UCSD-AML1 (cell line): ENCODE data around the gene GNG7.
"Not testable (repeated sequence)": the region's sequence is repeated elsewhere in the genome, so short reads cannot be mapped to it uniquely, and the experiment has no call there.

Source experiments
- DNase-seq: peaks from one replicate; lab custom pipeline; 2025; ENCODE audit not compliant: unreplicated experiment; lab: John Stamatoyannopoulos, UW

GNG7 gene

DNA sequence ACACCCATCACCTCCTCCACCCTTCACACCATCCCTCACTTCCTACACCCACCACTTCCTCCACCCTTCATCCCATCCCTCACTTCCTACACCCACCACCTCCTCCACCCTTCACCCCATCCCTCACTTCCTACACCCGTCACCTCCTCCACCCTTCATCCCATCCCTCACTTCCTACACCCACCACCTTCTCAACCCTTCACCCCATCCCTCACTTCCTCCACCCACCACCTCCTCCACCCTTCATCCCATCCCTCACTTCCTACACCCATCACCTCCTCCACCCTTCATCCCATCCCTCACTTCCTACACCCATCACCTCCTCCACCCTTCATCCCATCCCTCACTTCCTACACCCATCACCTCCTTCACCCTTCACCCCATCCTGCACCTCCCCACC lies 11.6 kb upstream of the GNG7 start:
- DNase-seq, result not testable (repeated sequence)

DNA sequence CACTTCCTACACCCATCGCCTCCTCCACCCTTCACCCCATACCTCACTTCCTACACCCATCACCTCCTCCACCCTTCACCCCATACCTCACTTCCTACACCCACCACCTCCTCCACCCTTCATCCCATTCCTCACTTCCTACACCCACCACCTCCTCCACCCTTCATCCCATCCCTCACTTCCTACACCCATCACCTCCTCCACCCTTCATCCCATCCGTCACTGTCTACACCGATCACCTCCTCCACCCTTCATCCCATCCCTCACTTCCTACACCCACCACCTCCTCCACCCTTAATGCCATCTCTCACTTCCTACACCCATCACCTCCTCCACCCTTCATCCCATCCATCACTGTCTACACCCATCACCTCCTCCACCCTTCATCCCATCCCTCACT lies 10.7 kb upstream of the GNG7 start:
- DNase-seq, result not testable (repeated sequence)

DNA sequence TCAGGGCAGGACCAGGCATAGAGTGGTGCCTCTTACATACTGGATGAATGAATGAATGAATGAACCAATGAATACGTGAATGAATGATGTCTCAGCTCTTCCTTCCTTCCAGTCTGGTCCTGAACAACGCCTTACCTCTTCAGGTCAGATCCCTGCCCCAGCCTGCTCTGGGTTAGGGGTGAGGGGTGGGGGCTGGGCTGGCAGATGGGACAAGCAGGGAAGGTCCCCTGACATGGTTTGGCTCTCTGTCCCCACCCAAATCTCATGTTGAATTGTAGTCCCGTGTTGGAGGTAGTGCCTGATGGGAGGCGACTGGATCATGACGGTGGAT lies 9.3 kb upstream of the GNG7 start:
- DNase-seq, result no peak

DNA sequence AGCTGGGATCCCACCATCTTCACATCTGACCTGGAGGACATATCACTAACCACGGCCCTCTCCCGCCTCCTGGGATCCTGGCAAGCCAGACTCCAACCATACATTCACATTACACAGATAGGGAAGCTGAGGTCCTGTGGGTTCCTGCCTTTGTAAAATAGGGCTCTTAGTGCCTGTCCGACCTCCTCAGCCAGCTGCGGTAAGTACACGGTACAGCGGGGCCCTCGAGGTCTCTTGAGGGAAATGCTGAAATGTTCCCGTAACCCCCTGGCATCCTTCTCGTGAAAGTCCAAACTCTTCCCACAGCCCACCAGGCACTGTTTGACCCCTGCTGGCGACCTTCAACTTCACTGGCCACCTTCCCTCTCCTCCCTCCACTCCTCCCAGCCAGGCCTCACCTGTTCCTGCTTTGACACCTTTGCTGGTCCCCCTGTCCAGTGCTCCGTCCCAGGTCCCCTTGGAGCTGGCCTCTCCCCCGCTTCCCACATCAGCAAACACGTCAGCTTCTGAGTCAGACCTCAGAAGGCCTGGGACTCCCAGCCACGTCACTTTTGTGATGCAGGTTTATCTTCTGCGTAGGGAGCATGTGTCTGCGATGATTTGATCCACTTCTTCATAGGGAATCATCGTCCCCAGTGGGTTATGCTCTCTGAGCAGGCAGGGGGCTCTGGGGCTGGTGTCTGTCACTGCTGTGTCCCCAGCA lies 8.8 kb upstream of the GNG7 start:
- DNase-seq, result no peak

DNA sequence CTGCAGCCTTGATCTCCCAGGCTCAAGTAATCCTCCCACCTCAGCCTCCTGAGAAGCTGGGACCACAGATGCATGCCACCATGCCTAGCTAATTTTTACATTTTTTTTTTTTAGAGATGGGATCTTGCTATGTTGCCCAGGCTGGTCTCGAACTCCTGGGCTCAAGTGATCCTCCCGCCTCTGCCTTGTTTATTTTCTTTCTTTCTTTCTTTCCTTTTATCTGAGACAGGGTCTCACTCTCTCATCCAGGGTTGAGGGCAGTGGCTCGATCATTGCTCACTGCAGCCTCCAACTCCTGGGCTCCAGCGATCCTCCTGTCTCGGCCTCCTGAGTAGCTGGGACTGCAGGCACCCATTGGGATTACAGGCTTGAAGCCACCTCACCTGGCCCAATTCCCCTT lies 3.8 kb upstream of the GNG7 start:
- DNase-seq, result no peak

DNA sequence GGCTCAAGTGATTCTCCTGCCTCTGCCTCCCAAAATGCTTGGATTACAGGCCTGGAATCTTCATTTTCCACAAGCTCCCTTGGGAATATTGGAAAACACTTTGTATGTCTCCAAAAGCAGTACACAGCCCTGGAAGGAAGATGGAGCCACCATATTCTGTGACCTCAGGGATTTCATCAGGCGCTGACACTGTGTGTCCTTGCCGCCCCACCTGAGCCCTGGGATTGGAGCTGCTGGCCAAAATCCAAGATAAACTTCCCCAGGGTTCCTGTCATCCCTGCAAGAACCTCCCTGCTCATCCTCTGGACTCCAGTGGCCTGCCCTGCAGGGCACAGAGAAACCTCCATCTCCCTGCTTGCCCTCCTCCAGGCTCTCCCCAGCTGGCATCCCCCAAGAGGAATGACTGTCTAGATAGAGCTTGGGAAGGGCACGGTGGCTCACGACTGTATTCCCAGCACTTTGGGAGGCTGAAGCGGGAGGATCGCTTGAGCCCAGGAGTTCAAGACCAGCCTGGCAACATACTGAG lies 1.3 kb upstream of the GNG7 start:
- no peak for DNase-seq

DNA sequence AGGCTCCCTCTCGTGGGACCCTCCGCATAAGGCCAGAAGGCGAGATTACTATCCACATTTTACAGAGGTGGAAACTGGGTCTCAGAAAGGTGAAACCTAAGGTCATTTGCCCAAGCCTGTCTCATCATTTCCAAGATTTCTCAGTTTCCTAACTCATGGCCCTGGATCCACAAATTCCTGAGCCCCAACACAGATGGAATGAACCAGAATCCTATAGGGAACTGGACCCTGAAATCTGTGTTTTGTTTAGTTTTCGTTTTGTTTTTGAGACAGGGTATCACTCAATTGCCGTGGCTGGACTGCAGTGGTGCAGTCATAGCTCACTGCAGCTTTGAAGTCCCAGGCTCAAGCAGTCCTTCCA lies 563 bp upstream of the GNG7 start:
- DNase-seq, result no peak

DNA sequence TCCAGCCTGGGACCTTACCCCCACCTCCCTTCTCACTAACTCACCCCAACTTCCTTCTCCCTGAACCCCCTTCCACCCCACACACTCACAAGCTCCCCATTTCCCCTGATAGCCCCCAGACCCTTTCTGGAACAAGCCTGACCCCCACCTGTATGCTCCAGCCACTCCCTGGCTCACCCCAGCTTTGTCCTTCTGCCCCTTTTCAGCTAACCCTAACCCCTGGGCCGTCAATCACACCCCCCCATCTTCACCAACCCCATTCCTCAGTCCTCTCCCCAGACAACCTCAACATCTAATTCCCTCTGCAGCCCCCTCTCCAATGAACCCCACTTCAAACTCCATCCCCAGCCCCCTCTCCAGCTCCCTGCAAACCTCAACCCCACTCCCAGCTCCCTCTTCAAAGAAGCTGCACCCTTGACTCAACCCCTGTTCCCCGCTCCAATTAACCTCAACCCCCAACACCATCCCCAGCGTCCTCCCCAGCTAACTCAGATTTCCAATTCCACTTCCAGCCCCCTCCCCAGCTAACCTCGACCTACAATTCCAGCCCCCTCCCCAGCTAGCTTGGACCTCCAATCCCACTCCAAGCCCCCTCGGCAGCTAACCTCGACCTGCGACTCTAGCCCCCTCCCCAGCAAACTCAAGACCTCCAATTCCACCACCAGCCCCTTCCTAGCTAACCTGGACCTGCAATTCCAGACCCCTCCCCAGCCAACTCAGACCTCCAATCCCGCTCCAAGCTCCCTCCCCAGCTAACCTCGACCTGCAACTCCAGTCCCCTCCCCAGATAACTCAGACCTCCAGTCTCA lies 929 bp downstream of the GNG7 start:
- no peak for DNase-seq

DNA sequence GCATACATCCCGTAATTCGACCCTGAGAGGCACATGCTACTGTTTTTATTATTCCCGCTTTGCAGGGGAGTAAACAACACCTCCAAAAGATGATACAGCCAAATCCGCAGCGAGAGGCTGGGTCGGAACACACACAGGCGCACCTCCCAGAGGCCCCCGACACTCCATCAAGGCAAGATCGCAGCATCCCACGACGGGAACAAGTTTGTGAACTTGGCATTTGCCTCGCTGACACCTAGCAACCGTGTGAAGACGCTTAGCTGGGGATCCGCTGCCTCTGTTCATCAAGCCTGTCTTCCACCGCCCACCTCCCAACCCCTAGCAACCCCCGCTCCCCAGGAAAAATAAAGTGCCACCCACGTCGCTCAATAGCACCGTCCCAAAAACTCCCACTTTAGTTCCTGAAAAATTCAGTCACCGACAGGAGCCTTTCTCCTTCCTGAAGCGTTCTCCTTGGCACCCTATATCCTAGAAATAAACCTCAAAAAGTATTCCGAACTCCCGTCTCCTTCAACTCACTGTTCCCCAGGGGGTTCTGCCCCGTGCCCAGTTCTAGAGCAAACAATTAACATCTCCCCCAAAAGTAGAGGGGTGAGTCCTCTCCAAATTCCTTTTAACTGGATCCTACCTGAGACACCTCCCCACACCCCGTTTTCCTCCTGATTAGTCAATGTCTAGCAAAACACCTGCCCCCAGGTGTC lies 1.7 kb downstream of the GNG7 start:
- no peak for DNase-seq

DNA sequence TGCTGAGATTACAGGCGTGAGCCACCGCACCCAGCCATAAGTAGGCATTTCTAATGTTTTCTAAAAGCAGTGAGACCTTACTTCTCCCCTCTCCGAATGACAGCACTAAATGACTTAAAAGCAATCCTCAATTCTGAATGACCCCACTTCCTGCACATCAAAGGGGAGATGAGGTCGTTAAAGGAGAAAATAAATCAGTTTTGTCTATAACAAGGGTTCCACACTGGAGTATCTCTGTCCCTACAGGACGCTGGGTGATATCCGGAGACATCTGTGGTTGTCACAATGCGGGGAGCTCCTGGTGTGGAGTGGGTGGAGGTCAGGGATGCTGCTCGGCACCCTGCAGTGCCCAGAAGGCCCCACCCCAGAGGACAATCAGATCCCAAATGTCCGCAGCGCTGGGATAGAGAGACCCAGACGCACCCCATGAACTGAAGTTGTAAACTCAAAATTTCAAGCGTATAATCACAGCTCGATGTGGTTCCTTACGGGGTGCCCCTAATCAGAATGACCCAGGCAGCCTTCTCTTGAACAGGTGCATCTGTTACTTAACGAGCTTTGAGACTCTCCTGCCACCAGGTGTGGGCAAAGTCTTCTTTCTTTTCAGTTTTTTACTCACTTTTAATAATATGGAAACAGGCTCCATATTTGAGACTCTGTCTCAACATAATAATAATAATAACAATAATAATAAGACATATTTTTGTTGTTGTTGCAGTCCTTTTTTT lies 2.9 kb downstream of the GNG7 start:
- DNase-seq, result no peak

DNA sequence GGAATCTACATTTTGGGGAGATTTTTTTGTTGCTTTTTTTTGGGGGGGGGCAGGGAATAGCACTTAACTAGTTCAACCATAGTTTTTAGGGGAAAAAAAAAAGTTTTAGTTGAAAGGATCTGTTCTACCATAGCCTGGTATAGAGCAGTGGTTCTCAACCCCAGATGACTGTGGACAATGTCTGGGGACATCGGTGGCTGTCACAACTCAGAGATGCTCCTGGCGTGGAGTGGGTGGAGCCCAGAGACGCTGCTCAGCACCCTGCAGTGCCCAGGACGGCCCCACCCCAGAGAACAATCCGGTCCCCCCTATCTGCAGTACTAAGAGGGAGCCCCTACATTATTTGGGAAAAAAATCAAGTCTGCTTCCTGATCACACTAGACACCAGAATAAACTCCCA lies 8.3 kb downstream of the GNG7 start:
- no peak for DNase-seq

DNA sequence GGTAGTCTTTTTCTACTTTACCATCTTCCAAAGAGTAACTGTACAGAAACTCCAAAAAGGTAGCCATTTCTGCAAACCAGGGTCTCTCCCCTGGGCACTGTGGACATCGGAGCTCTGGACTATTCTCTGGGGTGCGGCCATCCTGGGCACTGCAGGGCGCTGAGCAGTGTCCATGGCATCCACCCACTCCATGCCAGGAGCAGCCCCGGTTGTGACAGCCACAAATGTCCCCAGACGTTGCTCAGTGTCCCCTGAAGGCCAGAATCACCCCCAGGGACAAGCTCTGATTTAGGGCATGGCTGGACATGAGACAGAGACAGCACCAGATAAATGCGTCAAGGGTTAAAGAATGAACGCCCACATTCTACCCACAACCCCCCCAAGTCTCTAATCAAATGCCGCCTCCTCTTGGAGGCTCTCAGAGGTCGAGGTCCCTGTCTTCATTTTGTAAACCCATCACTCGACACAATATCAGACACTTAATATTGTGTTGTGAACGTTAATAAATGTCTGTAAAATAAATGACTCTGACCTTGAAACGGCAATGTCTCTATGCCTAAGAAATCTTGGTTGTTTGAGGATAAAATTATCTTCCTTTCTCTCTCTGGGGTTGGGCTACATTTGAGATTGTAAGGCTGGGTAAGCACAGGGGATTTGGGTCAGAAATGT lies 8.9 kb downstream of the GNG7 start:
- DNase-seq, result no peak

DNA sequence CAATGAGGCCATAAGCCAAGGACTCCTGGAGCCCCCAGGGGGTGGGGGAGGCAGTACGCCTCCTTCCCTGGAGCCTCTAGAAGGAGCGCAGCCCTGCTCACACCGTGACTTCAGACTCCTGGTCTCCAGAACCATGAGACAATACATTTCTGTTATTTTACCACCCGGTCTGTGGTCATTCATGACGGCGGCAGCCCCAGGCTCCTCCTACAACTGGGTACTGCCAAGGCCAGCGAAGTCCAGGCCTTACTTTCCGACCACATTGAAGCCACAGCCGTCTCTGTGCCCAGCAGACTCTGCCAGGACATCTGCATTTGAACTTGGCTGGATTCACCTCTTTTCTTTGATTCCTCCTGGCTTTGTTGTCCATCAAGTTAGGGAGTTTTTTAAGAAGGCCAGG lies 10.5 kb downstream of the GNG7 start:
- no peak for DNase-seq

DNA sequence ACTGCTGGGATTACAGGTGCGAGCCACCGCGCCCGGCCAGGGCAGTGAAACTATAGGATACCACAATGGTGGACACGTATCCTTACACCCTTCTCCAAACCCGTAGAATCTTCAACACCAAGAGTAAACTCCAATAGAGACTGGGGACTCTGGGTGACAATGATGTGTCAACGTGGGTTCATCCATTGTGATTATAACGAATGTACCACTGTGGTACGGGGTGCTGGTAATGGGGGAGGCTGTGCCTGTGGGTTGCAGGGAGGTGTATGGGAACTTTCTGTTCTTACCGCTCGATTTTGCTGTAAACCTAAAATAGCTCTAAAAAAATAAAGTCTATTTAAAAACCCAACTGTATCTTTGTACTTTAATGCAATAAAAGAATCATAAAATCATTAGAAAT lies 11.6 kb downstream of the GNG7 start:
- DNase-seq, result no peak

DNA sequence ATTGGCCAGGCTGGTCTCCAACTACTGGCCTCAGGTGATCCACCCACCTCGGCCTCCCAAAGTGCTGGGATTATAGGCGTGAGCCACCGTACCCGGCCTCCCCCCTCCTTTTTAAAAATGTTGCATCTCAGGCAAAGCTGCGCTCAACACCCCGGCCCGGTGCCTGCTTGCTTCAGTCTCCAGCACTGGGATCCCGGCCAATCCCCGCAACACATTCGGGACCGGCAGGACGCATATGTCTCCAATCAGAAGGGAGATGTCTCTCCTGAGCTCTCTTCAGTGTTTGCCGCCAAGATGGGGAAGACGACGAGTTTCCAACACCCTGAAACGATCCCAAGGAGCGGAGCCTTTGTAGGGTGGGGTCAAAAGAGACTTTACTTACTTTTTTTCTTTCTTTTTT lies 16.1 kb downstream of the GNG7 start:
- DNase-seq, result no peak

DNA sequence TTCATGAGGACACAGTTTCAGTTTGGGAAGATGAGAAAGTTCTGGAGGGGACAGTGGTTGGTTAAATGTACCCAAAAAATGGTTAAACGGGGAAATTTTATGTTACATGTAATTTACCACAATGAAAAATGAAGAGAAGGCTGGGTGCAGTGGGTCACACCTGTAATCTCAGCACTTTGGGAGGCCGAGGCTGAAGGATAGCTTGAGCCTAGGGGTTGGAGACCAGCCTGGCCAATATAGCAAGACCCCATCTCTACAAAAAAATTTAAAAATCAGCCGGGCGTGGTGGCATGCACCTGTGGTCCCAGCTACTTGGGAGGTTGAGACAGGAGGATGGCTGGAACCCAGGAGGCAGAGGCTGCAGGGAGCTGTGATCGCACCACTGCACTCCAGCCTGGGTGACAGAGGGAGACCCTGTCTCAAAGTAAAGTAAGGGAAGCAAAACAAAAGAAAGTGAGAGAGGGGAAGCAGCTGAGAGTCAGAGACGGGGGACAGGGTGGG lies 17.2 kb downstream of the GNG7 start:
- DNase-seq, result no peak

DNA sequence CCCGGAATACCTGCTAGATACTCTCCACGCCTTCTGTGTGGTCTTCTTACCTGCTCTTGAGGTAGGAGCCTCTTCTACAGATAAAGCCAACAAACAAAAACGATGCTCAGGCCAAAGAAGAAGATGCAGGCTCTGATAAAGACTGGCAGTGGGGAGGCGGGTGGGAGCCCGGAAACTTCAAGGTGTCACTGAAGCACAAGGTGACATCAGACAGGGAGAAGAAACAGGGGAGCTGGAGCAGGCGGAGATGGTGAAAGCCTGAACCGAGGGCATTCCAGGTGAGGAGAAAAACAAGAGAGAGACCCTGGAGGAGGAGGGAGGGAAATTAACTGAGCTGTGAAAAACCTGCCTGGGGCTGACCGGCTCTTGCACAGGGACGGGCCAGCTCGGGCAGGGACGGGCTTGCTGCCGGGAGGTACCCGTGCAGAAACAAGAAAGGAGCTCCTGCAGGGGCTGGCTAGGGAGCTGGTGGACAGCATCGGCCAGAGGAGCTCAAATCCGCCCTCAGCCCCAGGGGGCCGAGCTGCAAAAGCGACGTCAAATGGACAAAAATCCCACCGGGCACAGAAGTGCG lies 19.0 kb downstream of the GNG7 start:
- no peak for DNase-seq

DNA sequence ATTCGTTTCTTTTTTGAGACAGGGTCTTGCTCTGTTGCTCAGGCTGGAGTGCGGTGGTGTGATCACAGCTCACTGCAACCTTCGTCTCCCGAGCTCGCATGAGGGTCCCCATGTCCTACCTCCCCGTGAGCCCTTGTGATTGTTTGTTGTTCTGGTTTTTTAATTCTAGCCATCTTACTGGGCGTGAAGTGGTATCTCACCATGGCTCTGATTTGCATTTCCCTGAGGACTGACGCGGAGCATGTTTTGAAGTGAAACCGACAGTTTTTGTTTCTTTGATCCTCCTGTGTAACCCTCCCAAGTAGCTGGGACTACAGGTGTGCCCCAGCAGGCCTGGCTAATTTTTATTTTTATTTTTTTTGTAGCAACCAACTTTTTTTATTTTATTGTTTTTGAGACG lies 21.7 kb downstream of the GNG7 start:
- no peak for DNase-seq

DNA sequence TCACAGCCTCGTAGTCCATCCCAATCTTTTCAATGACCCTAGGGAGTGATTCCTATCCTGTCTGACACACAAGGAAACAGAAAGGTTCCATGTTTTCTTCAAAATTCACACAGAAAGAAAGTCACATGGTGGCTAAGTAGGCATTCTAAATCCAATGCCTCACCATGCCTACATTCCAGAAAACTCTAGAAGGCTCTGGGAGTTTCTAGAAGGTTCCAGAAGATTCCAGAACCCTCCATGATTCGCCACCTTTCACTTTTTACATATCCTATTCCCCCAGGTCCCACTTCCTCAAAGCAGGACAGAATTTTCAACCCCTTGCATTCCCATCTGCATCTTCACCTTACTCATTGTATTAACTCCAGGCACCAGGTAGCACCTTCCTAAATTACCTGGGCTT lies 23.1 kb downstream of the GNG7 start:
- DNase-seq, result no peak

DNA sequence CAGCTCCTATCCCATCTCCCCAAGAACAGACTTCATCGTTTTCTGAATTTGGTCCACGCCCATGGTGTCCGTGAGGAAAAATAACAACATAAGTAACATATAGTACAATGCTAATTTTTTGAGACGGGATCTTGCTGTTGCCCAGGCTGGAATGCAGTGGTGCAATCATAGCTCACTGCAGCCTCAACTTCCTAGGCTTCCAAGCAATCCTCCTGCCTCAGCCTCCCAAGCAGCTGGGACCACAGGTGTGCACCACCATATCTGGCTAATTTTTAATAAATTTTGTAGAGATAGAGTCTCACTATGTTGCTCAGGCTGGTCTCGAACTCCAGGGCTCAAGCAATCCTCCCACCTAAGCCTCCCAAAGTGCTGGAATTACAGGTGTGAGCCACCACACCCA lies 23.5 kb downstream of the GNG7 start:
- not testable (repeated sequence) for DNase-seq
